Stimulated activated CD8-positive, alpha-beta memory T cell treated with anti-CD3 and anti-CD28 coated beads, Interleukin-12 subunit alpha, Interleukin-12 subunit beta, amount 100 ng/mL, for 1 hour (primary cell): ENCODE data around the gene SRL.
"Not testable (repeated sequence)": the region's sequence is repeated elsewhere in the genome, so short reads cannot be mapped to it uniquely, and the experiment has no call there.

Experiments
- DNase-seq: peaks from one replicate; pipeline ENCODE4 v3.0.0-alpha.2; 2020; ENCODE audit warnings: low read depth

The SRL gene

DNA sequence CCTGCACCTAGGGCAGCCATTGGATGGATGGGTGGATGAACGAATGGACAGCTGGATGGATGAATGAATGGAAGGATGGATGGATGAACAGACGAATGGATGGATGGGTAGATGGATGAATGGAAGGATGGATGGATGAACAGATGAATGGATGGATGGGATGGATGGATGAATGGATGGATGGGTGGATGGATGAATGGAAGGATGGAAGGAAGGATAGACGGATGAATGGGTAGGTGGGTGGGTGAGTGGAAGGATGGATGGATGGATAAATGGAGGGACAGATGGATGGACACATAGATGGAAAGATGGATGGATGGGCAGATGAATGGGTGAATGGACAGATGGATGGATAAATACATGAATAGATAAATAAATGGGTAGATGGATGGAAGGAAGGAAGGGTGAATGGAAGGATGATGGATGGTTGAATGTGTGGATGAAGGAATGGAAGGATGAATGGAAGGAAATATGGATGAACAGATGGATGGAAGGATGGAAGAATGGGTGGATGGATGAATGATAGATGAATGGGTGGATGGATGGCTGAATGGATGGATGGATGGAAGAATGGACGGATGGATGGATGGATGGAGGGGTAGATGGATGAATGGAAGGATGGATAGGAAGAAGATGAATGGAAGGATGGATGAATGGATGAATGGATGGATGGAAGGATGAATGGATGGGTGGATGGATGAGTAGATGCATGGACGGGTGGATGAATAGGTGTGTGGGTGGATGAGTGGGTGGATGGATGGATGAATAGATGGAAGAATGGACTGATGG, 15.4 kb downstream of the SRL start:
- DNase-seq, result no peak

- DNase-seq, result no peak
Measured at GRCh38 chr16:4225075-4225474, 16.8 kb downstream of the SRL start.

DNA sequence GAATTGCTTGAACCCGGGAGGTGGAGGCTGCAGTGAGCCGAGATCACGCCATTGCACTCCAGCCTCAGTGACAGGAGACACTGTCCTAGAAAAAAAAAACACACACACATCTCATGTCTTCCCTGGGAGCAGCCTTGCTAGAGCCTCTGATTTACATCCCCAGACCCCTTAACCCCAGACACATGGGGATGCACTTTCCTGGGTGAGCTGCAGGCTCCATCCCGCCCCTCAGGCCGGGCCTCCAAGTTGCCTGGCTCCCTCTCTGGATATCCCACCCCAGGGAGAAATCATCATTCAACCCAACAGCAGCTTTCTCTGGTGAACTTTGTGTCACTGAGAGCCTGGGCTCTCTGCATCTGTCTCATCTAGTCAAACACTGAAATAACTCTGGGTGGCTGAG, 21.5 kb downstream of the SRL start:
- DNase-seq, result no peak

DNA sequence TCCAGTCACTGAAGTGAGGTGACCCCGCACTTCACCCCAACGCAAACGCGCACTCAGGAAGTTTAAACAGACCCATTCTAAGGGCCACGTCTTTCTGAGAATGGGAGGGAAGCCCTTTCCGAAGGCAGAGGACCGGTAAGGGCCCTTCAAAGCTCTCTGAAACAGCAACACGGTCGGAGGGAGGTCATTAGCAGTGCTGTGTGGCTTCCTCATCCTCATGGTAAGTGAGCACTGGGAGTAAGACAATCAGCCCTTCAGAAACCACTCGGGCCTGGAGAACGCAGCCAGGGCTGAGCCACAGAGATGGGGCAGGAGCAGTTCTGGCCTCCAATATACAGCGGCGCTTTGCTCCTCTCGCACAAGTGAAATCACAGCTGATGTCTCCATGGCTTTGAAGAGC, 23.7 kb downstream of the SRL start:
- no peak for DNase-seq

DNA sequence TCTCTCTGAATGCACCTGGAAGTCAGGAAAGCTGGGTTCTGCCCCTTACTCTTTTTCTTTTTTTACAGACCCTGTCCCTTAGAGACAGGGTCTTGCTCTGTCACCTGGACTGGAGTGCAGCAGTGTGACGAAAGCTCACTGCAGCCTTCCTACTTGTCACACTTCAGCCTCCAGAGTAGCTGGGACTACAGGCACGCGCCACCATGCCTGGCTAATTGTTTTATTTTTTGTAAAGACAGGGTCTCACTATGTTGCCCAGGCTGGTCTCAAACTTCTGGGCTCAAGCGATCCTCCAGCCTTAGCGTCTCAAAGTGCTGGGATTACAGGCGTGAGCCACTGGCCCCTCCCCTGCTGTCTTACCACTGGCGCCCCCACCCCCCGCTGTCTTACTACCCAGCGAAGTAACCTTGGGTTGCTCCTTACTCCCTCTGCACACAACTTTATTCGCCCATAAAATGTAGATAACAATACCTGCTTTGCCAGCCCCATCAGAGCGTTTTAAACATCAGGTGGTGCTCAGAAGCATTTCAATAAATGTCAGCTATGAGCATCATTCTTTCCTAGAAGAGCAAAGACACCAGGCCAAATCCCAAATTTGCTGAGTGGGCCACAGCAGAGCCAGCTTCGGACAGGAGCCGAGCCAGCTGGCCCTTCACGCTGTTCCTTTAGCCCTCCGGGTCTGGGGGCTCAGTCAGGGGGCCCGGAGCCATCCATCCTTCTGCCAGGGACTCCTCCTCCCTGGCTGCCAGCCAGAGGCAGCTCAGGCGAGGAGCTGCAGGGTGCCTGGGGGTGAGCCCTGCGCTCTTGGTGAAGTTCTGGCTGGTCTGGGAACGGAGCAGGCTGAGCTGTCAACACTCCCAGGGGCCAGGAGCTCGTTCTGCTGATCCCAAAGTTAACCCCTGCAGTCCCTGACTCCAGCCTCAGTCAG, 24.4 kb downstream of the SRL start:
- no peak for DNase-seq

- no peak for DNase-seq
Measured at GRCh38 chr16:4216596-4216995, 25.3 kb downstream of the SRL start.

DNA sequence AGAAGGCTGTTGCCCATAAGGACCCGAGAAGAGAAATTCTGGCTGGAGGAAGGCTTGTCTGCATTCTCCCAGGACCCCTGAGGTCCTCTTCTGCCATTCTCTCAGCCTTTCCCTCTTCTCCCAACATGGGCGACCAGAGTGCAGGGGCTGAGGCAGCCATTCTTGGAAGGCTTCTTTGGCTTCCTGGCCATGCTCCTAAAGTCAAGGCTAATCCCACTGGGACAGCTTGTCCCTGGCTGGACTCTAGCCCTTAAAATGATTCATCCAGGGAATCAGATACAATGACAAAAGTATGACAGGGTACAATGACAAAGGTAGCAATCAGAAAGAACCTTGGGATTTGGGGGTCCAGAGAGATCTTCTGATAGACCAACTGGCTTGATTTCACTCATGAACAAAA, 26.8 kb downstream of the SRL start:
- no peak for DNase-seq

DNA sequence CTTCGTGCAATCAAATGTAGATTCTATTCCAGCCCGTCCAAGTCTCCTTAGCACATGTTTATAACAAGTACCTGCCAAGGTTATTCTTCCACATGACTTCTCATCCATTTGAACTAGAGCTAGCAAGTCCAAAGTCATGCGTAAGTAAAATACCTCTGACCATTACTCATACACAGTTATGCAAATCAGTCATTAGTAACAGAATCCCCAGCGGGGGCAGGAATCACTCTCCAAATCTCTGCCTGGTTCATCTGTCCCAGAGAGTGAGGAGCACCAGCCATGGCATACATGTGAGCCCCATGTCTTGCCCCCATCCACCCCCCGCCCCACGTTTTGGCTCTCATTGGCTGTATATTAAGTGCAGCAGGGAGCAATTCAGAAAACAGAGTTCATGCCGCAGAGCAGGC, 27.7 kb downstream of the SRL start:
- no peak for DNase-seq

DNA sequence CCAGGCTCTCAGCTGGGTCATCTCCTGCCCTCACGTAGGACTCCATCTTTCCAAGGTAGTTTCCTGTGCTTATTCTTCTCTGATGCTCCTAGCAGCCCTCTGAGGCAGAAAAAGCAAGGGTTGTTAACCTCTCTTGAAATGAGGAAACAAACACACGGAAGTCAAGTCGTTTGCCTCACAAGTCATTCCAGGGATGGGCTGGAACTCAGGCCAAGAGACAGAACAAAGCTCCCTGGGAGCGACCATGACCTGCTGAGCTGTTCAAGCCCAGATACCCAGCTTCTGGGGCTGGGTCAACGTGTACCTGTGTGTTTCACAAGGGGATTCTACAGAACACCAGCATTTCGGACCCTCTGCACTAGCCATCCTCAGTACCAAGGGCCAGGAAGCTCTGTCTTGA, 28.1 kb downstream of the SRL start:
- DNase-seq, result no peak

GRCh38 chr16:4212934-4213296, 29.0 kb downstream of the SRL start:
- DNase-seq, result no peak

DNA sequence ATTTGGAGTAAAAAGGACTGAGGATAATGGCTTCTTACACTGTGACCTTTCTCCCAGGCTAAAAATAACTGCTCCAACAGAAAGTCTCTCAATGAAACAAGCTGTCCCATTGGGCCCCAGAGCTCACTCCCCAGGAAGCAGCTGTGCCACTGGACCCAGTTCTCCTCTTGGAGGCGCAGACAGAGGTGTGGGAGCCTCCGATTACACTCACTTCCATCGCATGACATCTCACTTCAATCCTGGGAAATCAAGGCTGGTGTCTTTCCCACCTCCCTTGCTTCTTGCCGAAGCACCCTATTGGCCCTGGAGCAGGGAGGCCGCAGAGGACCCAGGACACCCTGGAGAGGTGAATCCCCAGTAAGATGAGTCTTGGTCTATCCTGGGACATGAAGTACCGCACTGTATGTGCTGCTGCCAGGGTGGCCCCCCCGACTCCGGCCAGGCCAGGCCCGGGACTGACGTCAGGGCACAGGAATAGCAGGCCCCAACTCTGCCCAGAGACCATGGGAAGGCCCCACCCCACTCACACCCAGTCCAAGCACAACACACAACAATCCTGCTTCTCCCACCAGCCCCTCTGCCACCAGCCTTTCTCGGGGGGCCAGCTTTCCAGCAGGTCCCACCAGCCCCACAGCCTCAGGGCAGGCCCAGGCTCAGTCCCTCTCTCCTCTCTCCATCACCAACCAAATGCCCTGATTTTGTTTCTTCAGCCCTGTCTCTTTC, 29.5 kb downstream of the SRL start:
- no peak for DNase-seq

- DNase-seq, result not testable (repeated sequence)
Measured at GRCh38 chr16:4211445-4212210, 30.3 kb downstream of the SRL start.

GRCh38 chr16:4209666-4210065, 32.2 kb downstream of the SRL start:
- DNase-seq, result no peak

DNA sequence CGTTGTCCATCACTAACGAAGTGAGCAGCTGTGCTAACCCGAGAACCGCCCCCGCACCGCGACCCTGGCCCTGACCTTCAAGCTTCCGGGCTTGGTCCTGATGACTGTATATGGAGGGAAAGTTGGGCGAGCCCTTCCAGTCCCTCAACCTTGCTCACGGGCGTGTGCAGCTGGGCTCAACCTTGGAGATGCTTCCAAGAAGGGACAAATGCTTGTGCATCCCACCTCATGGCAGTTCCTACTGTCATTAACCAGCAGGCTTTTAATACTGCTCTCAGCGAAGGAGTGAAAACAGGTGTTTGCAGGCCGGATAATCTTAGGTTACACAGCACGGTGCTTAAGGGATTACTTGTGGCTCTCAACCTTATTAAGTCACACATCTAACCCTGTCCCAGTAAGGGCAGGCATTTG, 33.5 kb downstream of the SRL start:
- no peak for DNase-seq

DNA sequence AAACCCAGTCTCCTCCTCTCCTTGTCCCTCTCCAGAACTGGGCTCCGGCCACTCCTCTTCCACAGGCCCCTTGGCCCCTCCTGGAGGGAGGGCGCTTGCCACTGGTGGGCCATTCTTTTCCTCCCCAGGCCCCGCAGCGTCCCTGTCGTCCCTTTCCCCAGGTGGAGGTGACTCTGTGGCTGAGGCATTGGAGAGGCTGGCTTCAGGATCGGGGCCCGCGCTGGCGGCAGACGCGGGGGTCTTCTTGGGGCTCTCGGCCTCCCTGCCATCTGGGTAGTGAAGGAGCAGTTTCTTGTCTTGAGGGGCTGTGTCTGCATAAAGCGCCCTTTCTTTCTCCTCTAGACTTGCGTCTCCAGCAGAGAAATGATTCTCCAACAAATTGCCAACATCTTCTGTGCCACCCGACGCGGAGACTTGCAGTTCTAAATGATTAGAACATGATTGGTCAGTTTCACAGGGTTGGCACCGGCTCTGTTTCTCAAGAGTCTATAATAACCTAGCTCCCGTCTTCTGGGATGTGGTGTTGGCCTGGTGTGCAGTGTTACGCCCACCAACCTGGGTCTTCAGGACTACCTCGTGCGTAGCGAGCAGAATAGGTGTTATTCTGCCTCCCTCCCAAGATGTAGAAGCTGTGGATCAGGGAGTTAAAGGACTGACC, 34.1 kb downstream of the SRL start:
- no peak for DNase-seq

- DNase-seq, result no peak
Measured at GRCh38 chr16:4207229-4207628, 34.7 kb downstream of the SRL start.

DNA sequence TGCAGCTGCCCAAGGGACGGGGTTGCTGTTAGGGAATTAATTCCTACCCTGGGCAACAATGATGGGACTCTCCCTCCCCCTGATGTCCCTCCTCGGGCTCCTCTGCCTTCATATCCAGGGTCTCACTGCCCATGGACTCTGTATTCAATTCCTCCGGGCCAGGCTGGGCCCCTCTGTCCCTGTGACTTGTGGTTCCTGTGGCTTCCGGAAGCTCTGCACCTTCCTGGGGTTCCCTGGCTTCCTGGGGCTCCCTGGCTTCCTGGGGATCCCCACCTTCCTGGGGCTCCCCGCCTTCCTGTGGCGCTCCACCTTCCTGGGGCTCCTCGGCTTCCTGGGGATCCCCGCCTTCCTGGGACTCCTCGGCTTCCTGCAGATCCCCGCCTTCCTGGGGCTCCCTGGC, 35.2 kb downstream of the SRL start:
- no peak for DNase-seq

- DNase-seq, result no peak
Measured at GRCh38 chr16:4205971-4206370, 35.9 kb downstream of the SRL start.

GRCh38 chr16:4204521-4204920, 37.4 kb downstream of the SRL start:
- no peak for DNase-seq

DNA sequence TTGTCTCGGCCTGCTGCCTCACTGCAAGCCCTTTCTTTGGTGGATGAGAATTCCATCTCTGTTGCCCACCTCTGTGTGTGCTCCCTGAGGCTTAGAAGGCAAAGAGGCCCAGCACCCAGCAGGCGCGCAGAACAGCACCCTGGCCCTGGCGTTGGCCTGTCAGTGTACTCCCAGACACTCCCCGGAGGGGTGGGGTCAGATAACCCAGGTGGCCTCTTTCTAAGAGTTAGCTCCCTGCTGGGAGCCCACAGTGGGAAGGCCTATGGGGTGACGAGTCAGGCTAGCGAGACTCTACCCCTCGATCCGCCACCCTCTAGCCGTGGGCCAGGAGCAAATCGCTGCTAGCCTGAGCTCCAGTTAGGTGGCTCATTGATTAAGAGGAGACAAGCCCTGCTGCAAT, 38.1 kb downstream of the SRL start:
- no peak for DNase-seq

DNA sequence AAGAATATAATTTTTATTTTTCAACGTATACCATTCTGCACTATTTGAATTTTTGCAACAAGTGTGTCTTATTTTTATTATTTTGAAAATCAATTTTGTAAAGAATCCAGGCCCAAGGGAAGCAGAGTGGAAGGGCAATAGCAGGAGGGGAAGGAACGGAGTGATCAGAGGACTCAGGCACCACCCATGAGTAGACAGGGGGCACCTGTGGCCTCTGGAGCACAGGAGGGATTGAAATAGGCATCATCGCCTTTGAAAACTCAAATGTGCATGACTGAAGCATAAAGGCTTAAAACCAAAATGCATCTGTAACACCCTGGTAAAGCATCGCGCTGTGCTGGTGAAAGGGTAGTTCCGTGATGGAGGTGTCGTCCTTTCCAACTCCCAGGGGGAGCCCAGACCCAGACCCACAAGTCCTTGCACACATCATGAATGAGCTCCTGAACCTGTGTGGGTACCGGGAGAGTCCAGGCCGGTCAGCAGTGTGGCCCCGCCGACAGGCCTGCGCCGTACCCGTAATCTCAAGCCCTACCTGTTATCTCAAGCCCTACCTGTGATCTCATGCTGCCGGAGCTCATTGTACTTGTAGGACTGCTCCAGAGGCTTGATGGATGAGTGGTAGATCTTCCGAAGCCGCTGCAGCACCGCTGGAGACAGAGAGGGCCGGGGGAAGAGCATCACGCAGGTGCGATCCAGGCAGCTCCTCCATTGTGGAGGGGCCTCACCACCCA, 39.1 kb downstream of the SRL start:
- DNase-seq, result no peak
